Left renal cortex interstitium (tissue), 4 donors: ENCODE results near the gene MECR. TPM values are rescaled to one million over a fixed set of nuclear protein-coding genes. Genes with fewer than 3 reads are reported as not detected.

Experiments used
- DNase-seq, 4 donors: peaks; one replicate each; pipeline ENCODE4 v3.0.0-alpha.2; 2013; ENCODE audit warnings: low read depth in 4 of 4, low spot score in 2 of 4, missing footprints in 1 of 4
- polyA plus RNA-seq, 4 donors: library from polyadenylated mRNA; unstranded; fragments of 120-200 nt; gene quantifications; one replicate each; pipeline ENCODE4 v1.2.1, GENCODE V29; 2013; ENCODE audit not compliant: insufficient read length in 4 of 4

The MECR gene
- polyA plus RNA-seq, 4 donors, result 21.7 to 37.3 (median 30.4) TPM

- no peak for DNase-seq
Measured at GRCh38 chr1:29256394-29256793, 25.7 kb upstream of the MECR start.

GRCh38 chr1:29255134-29255666 is 24.5 kb upstream of the MECR start:
- DNase-seq, result no peak

GRCh38 chr1:29254346-29254745 is 23.6 kb upstream of the MECR start:
- no peak for DNase-seq

- DNase-seq, result no peak
Measured at GRCh38 chr1:29253180-29253579, 22.4 kb upstream of the MECR start.

- no peak for DNase-seq
Measured at GRCh38 chr1:29251164-29252124, 20.7 kb upstream of the MECR start.

GRCh38 chr1:29249951-29250581 is 19.3 kb upstream of the MECR start:
- no peak for DNase-seq

- no peak for DNase-seq
Measured at GRCh38 chr1:29249170-29249691, 18.5 kb upstream of the MECR start.

- DNase-seq, result no peak
Measured at GRCh38 chr1:29248409-29248808, 17.7 kb upstream of the MECR start.

- no peak for DNase-seq
Measured at GRCh38 chr1:29247571-29248273, 17.0 kb upstream of the MECR start.

GRCh38 chr1:29247044-29247443 is 16.3 kb upstream of the MECR start:
- no peak for DNase-seq

GRCh38 chr1:29245876-29246275 is 15.1 kb upstream of the MECR start:
- no peak for DNase-seq

- no peak for DNase-seq
Measured at GRCh38 chr1:29245261-29245660, 14.5 kb upstream of the MECR start.

GRCh38 chr1:29243871-29244200 is 13.1 kb upstream of the MECR start:
- DNase-seq, result no peak

- no peak for DNase-seq
Measured at GRCh38 chr1:29243023-29243870, 12.5 kb upstream of the MECR start.

- no peak for DNase-seq
Measured at GRCh38 chr1:29240986-29241385, 10.3 kb upstream of the MECR start.

- DNase-seq, result no peak
Measured at GRCh38 chr1:29240400-29240837, 9.7 kb upstream of the MECR start.

- DNase-seq, result no peak
Measured at GRCh38 chr1:29239142-29239541, 8.4 kb upstream of the MECR start.

- no peak for DNase-seq
Measured at GRCh38 chr1:29238620-29239002, 7.9 kb upstream of the MECR start.

GRCh38 chr1:29237852-29238619 is 7.3 kb upstream of the MECR start:
- no peak for DNase-seq
